GM19043 (cell line): ENCODE measurements around the gene CIAO2B.
"Not testable (repeated sequence)": the region's sequence is repeated elsewhere in the genome, so short reads cannot be mapped to it uniquely, and the experiment has no call there.

ENCODE experiments used
- ATAC-seq: cut with Tn5 transposase; IDR thresholded peaks from one replicate; pipeline ENCODE4 v1.9.1; 2021; ENCODE audit warnings: low read depth; ENCODE audit not compliant: unreplicated experiment

CIAO2B gene

GRCh38 chr16:66905633-66906539, 28.3 kb downstream of the CIAO2B start:
- no peak for ATAC-seq

- ATAC-seq = no peak
Observed at GRCh38 chr16:66904846-66905632, 29.2 kb downstream of the CIAO2B start.

DNA sequence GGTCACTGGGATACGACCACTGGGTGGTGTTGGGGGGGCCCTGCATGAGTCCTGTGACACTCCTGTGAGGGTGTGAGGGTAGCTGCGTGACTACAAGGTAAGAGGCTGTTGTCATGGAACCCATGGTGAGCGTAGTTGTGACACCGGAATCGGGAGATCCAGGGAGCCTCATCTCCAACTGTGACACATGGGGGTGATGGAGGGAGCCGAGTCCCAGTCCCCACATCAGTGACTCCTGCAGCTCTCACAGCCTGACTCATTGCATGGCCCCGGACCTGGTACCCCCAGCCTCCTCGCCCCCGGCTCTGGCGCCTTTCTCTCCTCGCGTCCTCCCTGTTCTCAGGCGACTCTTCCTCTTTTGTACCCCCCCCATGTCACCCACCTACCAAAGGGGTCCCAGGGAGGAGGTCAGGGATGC, 29.8 kb downstream of the CIAO2B start:
- ATAC-seq = no peak

DNA sequence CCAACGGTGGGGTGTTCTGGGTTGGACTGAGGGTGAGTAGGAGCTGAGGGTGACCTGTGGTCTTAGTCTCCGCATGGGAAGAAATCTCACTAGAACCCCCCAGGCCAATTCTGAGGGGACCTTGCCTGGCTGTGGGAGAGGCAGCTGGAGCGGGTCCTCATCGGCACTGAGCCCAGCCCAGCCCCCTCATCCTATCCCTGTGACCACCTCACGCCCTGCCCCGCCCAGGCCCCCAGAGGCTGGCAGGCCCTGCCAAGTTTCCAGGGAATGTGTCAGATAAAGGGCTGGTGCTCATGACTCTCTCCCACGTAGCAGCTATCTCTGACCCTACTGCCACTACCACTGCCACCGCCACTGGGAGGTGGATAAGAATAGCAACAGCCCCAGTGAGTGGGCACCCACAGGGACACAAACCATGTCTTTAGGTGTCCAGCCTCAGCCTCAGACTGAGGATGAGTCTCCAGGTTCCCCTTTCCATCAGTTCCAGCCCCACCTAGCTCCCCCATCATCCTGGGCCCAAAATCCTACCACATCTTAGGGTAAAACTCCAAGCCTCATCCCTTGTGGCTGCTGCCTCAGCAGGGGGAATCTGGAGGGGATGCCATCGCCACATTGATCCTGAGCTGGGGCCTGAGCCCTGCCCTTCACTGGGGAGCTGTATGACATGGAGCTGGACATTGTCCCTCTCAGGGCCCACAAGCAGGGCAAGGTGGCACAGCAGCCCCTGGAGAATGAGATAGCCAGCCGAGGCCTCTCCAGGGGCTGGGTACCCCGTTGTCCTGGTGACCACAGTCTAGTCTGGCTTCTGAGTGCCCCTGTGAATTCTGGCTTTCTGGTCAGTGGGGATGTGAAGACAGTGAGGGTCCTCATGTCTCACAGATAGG, 30.4 kb downstream of the CIAO2B start:
- no peak for ATAC-seq

GRCh38 chr16:66902648-66903543, 31.3 kb downstream of the CIAO2B start:
- ATAC-seq = no peak

DNA sequence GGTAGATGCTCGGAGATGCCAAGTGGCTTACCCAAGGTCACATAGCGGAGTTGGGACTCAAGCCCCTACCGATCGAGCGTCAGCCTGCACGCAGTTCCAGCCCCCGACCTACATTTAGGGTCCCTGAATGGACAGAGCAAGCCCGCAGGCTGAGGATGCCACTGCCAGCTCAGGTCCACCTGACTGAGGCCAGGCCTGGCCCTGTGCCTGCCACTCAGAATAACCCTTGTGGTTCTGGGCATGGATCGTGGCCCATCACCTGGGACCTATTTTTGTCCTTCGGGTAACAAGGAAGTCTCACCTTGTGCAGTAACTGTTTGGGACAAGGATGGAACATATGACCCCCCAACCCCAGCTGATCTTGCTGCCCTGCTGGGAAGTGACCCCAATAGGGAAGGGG, 32.6 kb downstream of the CIAO2B start:
- ATAC-seq = no peak

DNA sequence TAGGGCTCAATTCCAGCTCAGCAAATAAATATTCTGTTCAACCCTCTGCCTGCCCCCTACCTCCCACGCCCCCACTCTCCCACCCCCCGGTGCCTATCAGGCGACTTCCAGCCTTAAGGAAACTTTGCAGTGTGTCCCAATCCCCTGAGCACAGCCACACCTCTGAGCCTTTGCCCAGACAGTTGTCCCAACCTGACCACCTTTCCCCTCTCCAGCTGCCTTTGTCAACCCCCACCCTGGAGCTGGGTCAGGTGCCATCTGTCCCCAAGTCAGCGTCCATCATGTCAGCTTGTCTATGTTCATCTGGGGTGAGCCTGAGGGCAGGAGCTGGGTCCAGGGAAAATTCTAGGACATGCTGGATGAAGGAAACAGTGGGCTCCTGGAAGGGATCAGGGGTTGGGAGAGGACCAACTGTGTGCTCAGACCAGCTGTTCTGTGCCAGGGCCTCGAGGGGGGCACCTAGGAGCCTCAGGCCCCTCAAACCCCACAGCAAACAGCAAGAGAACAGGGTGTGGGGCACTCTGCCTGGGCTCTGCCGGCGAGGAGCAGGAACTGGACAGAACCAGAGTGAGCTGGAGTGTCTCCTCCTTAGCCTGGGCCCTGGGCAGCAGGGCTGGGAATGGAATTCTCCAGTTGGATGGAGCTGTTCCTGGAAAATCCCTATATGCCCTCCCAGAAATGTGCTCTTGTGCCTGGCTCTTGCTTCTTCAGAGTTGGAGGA, 33.3 kb downstream of the CIAO2B start:
- ATAC-seq = no peak

- no peak for ATAC-seq
Observed at GRCh38 chr16:66899945-66900710, 34.1 kb downstream of the CIAO2B start.

DNA sequence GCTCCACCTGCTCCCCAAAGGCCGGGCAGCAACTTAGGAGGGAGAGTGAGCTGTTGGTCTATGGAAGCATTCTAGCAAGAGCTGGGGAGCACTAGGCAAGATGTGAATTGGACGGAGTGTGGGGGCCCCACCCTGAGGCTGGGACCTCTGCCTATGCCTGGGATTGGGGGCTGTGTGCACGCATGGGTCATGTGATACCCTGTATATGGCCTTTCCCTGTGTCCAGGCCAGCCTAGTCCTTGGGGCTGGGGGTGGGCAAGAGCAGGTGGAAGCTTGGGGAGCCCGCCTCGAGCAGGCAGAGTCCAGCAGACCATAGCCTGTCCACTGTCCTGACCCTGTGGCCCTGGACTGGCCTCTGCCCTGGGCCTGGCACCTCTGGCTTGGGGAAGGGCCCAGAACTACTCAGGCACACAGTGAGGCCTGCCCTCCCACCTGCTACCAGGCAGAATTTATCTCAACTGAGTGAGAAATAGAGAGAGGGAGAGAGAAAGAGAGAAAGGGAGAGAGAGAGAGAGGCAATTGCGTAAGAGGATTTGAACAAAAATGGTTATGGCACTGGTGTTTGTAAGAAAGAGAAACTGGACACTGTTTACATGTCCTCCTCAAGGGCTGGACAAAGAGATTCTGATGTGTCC, 34.8 kb downstream of the CIAO2B start:
- no peak for ATAC-seq

- ATAC-seq = no peak
Observed at GRCh38 chr16:66898933-66899309, 35.3 kb downstream of the CIAO2B start.

GRCh38 chr16:66898207-66898606, 36.0 kb downstream of the CIAO2B start:
- ATAC-seq = no peak

- not testable (repeated sequence) for ATAC-seq
Observed at GRCh38 chr16:66896682-66897081, 37.5 kb downstream of the CIAO2B start.

- ATAC-seq = no peak
Observed at GRCh38 chr16:66895999-66896398, 38.2 kb downstream of the CIAO2B start.

- ATAC-seq = no peak
Observed at GRCh38 chr16:66895689-66895979, 38.6 kb downstream of the CIAO2B start.

GRCh38 chr16:66894948-66895688, 39.1 kb downstream of the CIAO2B start:
- no peak for ATAC-seq

DNA sequence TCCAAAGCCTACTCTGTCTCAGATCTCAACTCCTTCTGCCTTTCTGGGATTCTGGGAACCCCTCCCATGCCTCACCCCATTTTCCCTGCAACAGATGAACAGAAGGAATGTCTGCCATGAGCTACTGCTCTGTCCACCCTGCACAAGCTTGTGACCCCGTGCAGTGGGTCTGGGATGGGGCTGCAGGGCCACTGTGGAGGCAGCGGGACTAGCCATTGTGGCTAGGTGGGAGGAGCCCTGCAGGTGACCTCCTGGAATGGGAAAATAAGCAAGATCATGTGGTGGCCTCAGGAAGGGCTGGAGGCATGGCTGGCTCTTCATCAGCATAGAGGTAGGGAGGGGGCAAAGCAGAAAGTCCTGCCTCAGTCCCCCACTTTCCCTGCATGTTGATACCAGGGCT, 40.1 kb downstream of the CIAO2B start:
- ATAC-seq = no peak

DNA sequence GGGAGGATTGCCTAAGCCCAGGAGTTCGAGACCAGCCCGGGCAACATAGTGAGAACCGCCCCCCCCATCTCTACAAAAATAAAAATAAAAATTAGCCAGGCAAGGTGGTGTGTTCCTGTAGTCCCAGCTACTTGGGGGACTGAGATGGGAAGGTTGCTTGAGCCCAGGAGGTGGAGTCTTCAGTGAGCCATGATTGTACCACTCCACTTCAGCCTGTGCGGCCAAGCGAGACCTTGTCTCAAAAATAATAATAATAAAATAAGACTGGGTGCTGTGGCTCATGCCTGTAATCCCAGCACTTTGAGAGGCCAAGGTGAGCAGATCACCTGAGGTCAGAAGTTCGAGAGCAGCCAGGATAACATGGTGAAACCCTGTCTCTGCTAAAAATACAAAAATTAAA, 42.4 kb downstream of the CIAO2B start:
- ATAC-seq = no peak
